HUES48 (cell line): ENCODE results near the gene ATF7.
"Not testable (repeated sequence)": the region's sequence is repeated elsewhere in the genome, so short reads cannot be mapped to it uniquely, and the experiment has no call there.

Experiments
- H3K27ac ChIP-seq: one replicate; pipeline ENCODE4 v1.7.0; 2013; ENCODE audit warnings: low read depth, low read length, inconsistent platforms
- H3K27me3 ChIP-seq: 2 replicates; pipeline ENCODE4 v1.6.1; 2013; ENCODE audit warnings: mild to moderate bottlenecking, low read length; ENCODE audit not compliant: control insufficient read depth, insufficient read depth
- H3K36me3 ChIP-seq: 2 replicates; pipeline ENCODE4 v1.6.1; 2013; ENCODE audit warnings: low read length; ENCODE audit not compliant: control insufficient read depth, insufficient read depth
- H3K4me1 ChIP-seq: 2 replicates; pipeline ENCODE4 v1.6.1; 2013; ENCODE audit warnings: mild to moderate bottlenecking, low read length; ENCODE audit not compliant: control insufficient read depth, insufficient read depth
- H3K4me3 ChIP-seq: 2 replicates; pipeline ENCODE4 v1.5.1; 2013; ENCODE audit warnings: mild to moderate bottlenecking, low read depth, low read length
- H3K9ac ChIP-seq: 2 replicates; pipeline ENCODE4 v1.6.1; 2013; ENCODE audit warnings: mild to moderate bottlenecking, low read depth, low read length, moderate library complexity
- H3K9me3 ChIP-seq: 2 replicates; pipeline ENCODE4 v1.6.1; 2013; ENCODE audit warnings: low read length; ENCODE audit not compliant: control insufficient read depth, insufficient read depth

ATF7 gene

DNA sequence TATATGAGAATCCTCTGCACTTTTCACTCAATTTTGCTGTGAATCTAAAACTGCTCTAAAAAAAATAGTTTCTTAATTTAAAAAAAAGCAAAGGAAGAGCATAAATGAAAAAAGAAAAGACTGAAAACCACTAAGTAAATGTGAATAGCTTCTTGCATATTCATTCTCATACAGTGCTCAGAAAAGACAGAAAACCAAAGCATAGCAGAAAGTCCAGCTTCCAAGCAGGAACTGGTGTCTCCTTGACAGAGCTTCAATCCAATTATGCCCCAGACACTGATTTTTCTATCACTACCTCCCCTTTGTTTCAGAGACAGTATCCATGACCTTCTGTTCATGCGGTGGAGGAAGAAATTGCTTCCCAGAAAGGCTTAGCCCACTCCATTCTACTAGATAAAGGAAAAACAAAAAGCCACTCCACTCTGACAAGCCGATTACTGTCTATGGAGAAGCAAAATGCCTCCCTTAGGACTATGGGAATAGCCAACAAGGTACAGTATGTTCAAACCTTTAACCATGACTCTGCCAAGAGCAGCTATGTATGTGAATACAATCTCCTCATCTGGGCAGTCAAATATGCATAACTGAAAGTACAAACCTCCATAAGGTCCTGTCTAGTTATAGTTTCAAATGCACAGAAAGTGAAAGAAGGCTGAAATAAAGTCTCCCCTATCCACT, 40.6 kb downstream of the ATF7 start:
- Histone ChIP-seq H3K27me3 (no peaks in the 10 kb centered on the region), H3K9ac (no peak overlapping the region), H3K4me1 (no peaks in the 10 kb centered on the region), H3K9me3 (no peaks in the 10 kb centered on the region; the same call in 1 of the 2 replicates), H3K27ac (no peak overlapping the region), H3K36me3 (no peaks in the 10 kb centered on the region), H3K4me3 (no peak overlapping the region)

DNA sequence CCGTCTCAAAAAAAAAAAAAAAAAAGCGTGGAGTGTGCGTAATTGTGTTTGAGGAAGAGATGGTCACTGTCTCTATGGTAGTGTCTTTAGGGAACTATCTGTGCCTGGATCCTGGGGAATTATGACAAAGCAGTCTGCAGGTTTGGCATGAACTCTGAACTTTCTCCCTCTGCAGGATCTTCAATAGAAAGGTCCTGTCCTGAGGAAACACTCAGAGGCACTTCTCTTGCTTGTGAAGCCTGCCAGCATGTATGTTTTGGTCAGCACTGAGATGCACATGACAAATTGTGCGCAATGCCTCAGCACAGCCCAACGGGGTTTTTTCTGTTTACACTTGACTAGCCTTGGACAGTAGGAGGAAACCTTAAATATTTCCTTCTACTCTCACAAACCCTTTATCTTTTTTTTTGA, 46.6 kb downstream of the ATF7 start:
- Histone ChIP-seq H3K4me1 (no peaks in the 10 kb centered on the region), H3K27me3 (no peaks in the 10 kb centered on the region), H3K36me3 (no peaks in the 10 kb centered on the region), H3K4me3 (no peak overlapping the region), H3K27ac (no peak overlapping the region), H3K9me3 (no peaks in the 10 kb centered on the region; the same call in 1 of the 2 replicates), H3K9ac (no peak overlapping the region)

GRCh38 chr12:53578783-53579182, 47.4 kb downstream of the ATF7 start:
- H3K27ac ChIP-seq: no peak overlapping the region
- no peak overlapping the region for H3K9ac ChIP-seq
- H3K4me3 ChIP-seq: no peak overlapping the region
- no peaks in the 10 kb centered on the region for H3K27me3 ChIP-seq
- no peaks in the 10 kb centered on the region for H3K36me3 ChIP-seq
- no peaks in the 10 kb centered on the region for H3K4me1 ChIP-seq
- no peaks in the 10 kb centered on the region for H3K9me3 ChIP-seq

DNA sequence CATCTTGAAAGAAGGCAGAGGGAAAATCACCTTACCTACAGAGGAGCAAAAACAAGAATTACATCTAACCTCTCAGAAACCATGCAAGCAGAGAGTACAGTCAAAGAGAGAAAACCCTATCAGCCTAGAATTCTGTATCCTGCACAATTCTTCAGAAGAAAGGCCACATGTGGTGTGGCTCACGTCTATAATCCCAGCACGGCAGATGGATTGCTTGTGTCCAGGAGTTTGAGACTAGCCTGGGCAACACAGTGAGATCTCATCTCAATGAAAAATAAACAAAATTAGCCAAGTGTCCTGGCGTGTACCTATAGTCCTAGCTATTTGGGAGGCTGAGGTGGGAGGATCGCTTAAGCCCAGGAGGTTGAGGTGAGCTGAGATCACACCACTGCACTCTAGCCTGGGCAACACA, 48.2 kb downstream of the ATF7 start:
- no peak overlapping the region for H3K4me3 ChIP-seq
- no peak overlapping the region for H3K27ac ChIP-seq

GRCh38 chr12:53575502-53576249, 50.5 kb downstream of the ATF7 start:
- Histone ChIP-seq H3K36me3 (no peaks in the 10 kb centered on the region), H3K9me3 (no peaks in the 10 kb centered on the region), H3K4me1 (no peaks in the 10 kb centered on the region), H3K4me3 (no peak overlapping the region), H3K27ac (no peak overlapping the region), H3K27me3 (no peaks in the 10 kb centered on the region), H3K9ac (no peak overlapping the region)

More for the DNA sequence above, 48.2 kb downstream of the ATF7 start:
- Histone ChIP-seq H3K36me3 (no peaks in the 10 kb centered on the region), H3K9me3 (no peaks in the 10 kb centered on the region), H3K4me1 (no peaks in the 10 kb centered on the region), H3K9ac (no peak overlapping the region), H3K27me3 (no peaks in the 10 kb centered on the region)

DNA sequence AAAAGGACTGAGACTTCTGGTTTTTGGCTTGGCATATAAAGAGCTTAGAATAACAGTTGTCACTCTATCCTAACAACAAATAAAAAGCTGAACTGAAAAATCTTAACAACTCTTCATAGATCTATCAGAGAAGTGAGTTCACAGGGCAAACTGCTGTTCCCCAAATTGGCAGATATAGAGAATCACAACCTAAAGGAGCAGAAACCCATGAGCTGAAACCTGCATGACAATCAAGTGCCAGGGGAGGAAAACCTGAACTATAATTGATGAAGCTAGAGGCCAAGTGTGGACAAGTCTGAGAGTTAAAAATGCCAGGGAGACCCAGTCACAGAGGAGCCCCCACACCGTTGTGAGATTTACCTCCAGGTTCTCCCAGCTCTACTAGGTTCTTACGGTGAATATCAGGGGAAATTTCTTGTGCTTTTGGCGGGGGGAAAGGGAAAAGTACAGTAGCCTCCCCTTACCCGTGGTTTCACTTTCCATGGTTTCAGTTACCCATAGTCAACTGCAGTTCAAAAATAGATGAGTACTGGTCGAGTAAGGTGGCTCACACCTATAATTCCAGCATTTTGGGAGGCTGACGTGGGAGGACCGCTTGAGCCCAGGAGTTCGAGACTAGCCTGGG, 53.9 kb downstream of the ATF7 start:
- H3K4me3 ChIP-seq: no peak overlapping the region
- no peaks in the 10 kb centered on the region for H3K9me3 ChIP-seq
- H3K4me1 ChIP-seq: peaks cover 23% of the 10 kb centered on the region
- H3K27me3 ChIP-seq: no peaks in the 10 kb centered on the region
- no peak overlapping the region for H3K27ac ChIP-seq
- H3K9ac ChIP-seq: no peak overlapping the region
- H3K36me3 ChIP-seq: no peaks in the 10 kb centered on the region

- Histone ChIP-seq H3K4me3 (no peak overlapping the region), H3K9ac (no peak overlapping the region), H3K9me3 (no peaks in the 10 kb centered on the region), H3K36me3 (no peaks in the 10 kb centered on the region), H3K4me1 (peaks cover 27% of the 10 kb centered on the region), H3K27me3 (no peaks in the 10 kb centered on the region), H3K27ac (no peak overlapping the region)
Observed at GRCh38 chr12:53571295-53571694, 54.9 kb downstream of the ATF7 start.

- H3K4me1 ChIP-seq: peaks cover 27% of the 10 kb centered on the region
- no peaks in the 10 kb centered on the region for H3K27me3 ChIP-seq
- no peaks in the 10 kb centered on the region for H3K9me3 ChIP-seq
- H3K9ac ChIP-seq: peak overlapping the region; percentile 27; the same call in 1 of the 2 replicates
- H3K36me3 ChIP-seq: no peaks in the 10 kb centered on the region
- H3K27ac ChIP-seq: peak overlapping the region; percentile 73
- no peak overlapping the region for H3K4me3 ChIP-seq
Observed at GRCh38 chr12:53568809-53569557, 57.2 kb downstream of the ATF7 start.

GRCh38 chr12:53567961-53568808, 58.0 kb downstream of the ATF7 start:
- Histone ChIP-seq H3K36me3 (no peaks in the 10 kb centered on the region), H3K4me3 (no peak overlapping the region), H3K27ac (peak overlapping the region; percentile 73), H3K27me3 (no peaks in the 10 kb centered on the region), H3K9me3 (no peaks in the 10 kb centered on the region), H3K9ac (peak overlapping the region; percentile 27; the same call in 1 of the 2 replicates), H3K4me1 (peaks cover 27% of the 10 kb centered on the region)

- H3K27ac ChIP-seq, H3K36me3 ChIP-seq, H3K4me3 ChIP-seq, H3K9me3 ChIP-seq, H3K27me3 ChIP-seq, H3K9ac ChIP-seq: not testable (repeated sequence)
- H3K4me1 ChIP-seq: peaks cover 24% of the 10 kb centered on the region
Observed at GRCh38 chr12:53565376-53565775, 60.8 kb downstream of the ATF7 start.
